Measurements from ENCODE around the gene CDC42SE2.

The CDC42SE2 gene

GRCh38 chr5:131418846-131419245 is 155.0 kb downstream of the CDC42SE2 start:
- no peaks in the 10 kb centered on the region for H3K27me3 ChIP-seq (ENCODE audit: insufficient read depth, poor library complexity, severe bottlenecking)
- DNase-seq (ENCODE audit: low read depth in 1 of 2, low spot score in 1 of 2), result no peak
- TF ChIP-seq SPI1 (IDR thresholded peaks at IDR 0.05; ENCODE audit: borderline replicate concordance, low read depth), result no peak
- no peak for TF ChIP-seq POLR2AphosphoS5 (IDR thresholded peaks at IDR 0.05; ENCODE audit: low read depth)
- TF ChIP-seq REST (IDR thresholded peaks at IDR 0.05; ENCODE audit: insufficient replicate concordance, low read depth), result no peak
- TF ChIP-seq GABPA (IDR thresholded peaks at IDR 0.05; ENCODE audit: low read depth), result no peak
- no peak for TF ChIP-seq CTCF (IDR thresholded peaks at IDR 0.05; ENCODE audit: insufficient read depth, low read length)
- no peak overlapping the region for H3K4me3 ChIP-seq (replicated peaks; ENCODE audit: insufficient read depth, low read length)
- no peak overlapping the region for H3K27ac ChIP-seq (replicated peaks)

GRCh38 chr5:131419877-131420276 is 156.0 kb downstream of the CDC42SE2 start:
- no peak for TF ChIP-seq POLR2AphosphoS5 (IDR thresholded peaks at IDR 0.05; ENCODE audit: low read depth)
- no peak for TF ChIP-seq REST (IDR thresholded peaks at IDR 0.05; ENCODE audit: insufficient replicate concordance, low read depth)
- no peak for TF ChIP-seq SPI1 (IDR thresholded peaks at IDR 0.05; ENCODE audit: borderline replicate concordance, low read depth)
- no peak for TF ChIP-seq GABPA (IDR thresholded peaks at IDR 0.05; ENCODE audit: low read depth)
- TF ChIP-seq CTCF (IDR thresholded peaks at IDR 0.05; ENCODE audit: insufficient read depth, low read length), result no peak
- no peak overlapping the region for H3K4me3 ChIP-seq (replicated peaks; ENCODE audit: insufficient read depth, low read length)
- no peak for DNase-seq (ENCODE audit: low read depth in 1 of 2, low spot score in 1 of 2)
- H3K27ac ChIP-seq (replicated peaks), result no peak overlapping the region
- H3K27me3 ChIP-seq (ENCODE audit: insufficient read depth, poor library complexity, severe bottlenecking), result no peaks in the 10 kb centered on the region

GRCh38 chr5:131423056-131423455 is 159.2 kb downstream of the CDC42SE2 start:
- H3K27me3 ChIP-seq (ENCODE audit: insufficient read depth, poor library complexity, severe bottlenecking), result no peaks in the 10 kb centered on the region
- H3K4me3 ChIP-seq (replicated peaks; ENCODE audit: insufficient read depth, low read length), result no peak overlapping the region
- no peak for TF ChIP-seq CTCF (IDR thresholded peaks at IDR 0.05; ENCODE audit: insufficient read depth, low read length)
- TF ChIP-seq POLR2AphosphoS5 (IDR thresholded peaks at IDR 0.05; ENCODE audit: low read depth), result no peak
- no peak for TF ChIP-seq SPI1 (IDR thresholded peaks at IDR 0.05; ENCODE audit: borderline replicate concordance, low read depth)
- no peak for TF ChIP-seq GABPA (IDR thresholded peaks at IDR 0.05; ENCODE audit: low read depth)
- TF ChIP-seq REST (IDR thresholded peaks at IDR 0.05; ENCODE audit: insufficient replicate concordance, low read depth), result no peak
- DNase-seq (ENCODE audit: low read depth in 1 of 2, low spot score in 1 of 2), result no peak
- H3K27ac ChIP-seq (replicated peaks), result no peak overlapping the region
